DMS 273 treated with DMSO at 0.1 percent for 48 hours (cell line): ENCODE data around the gene MUC5AC.

Experiments
- DNase-seq: peaks from one replicate; lab custom pipeline; 2025; lab: John Stamatoyannopoulos, UW

The MUC5AC gene

DNA sequence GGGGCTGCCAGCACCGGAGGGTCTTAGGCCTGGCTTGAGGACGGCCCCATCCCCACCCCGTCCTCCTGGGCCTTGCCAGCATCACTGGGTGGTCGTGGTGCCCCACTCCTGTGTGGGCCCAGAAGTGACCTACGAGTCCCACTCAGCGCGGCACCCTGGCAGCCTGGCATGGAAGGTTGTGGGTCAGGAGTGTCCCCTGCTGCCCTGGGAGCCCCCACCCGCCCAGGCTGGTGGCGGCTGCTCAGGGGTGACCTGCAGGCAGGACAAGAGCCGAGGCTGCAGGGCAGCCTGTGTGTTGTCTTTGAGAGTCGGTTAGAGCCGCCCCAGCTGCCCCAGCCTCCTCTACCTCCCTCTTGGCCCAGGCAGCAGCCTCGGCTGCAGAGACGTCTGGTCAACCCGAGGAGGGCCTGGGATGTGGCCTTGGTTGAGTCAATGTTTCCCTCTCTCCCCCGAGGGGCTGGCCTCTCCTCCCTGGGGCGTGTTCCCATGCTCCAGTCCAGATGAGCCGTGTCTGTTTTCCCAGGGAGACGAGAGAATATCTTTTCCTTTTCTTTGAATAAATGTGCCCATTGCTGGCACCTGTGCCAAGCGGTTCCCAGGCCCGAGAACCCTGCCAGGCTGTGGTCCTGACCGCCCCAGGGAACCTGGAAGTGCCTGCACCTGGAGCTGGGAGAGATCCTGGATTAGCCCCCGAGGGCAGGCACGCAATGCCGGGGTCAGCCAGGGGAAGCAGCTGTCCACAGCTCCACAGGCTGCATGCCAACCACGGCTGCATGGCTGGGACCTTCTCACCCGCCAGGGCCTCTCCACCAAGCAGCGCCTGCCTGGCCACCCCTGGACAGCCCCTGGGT, 35.7 kb upstream of the MUC5AC start:
- DNase-seq: no peak

DNA sequence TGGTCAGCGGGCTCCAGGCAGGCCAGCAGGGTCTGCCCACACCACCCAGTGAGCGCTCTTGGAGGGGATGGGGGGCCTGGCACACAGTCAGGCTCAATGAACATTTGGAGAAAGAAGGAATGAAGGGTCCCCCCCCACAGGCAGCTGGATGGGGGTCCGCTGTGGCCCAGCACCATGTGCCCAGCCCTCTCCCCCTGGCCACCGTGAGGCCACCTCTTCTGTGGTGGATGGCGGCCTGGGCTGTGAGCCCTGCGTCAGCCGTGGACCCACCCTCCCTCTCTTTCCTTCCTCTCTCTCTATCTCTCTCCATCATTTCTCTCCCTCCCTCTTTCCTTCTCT, 35.1 kb upstream of the MUC5AC start:
- no peak for DNase-seq

DNA sequence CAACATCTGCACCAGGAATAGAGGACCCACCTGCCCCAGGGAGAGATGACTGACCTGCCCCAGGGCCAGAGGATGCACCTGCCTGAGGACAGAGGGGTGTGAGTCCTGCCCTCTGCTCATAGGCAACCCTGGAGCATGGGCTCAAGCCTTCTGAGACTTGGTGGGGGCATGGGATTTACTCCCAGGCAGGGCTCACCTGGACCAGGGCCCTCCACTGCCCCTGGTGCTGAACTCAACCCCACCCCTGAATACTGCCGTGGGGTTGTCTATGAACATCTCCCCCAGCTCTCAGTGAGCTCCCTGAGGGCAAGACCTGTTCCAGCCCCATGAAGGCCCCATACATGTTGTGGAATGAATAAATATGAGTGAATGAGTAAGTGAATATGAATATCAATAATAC, 33.8 kb upstream of the MUC5AC start:
- DNase-seq: no peak

DNA sequence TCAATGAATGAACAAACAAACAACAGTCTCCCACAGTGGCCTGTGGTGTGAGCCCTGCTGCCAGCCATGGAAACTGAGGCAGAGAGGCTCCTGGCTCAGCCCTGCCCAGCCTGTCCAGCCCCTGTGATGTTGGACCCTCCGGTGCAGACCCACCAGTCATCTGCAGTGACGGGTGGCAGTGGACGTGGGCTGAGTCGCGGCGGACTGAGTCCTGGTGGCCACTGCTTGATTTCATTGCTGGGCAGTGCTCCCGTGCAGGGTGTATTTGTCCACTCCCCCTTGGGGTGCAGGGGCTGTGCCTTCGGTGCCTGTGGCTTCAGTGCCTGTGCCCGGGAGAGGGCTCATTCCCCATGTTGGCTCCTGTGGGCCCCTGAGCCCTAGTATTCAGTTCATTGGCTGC, 31.9 kb upstream of the MUC5AC start:
- no peak for DNase-seq

GRCh38 chr11:1126491-1126926, 31.2 kb upstream of the MUC5AC start:
- no peak for DNase-seq

GRCh38 chr11:1126935-1127663, 30.7 kb upstream of the MUC5AC start:
- DNase-seq: no peak

- no peak for DNase-seq
Observed at GRCh38 chr11:1127664-1128162, 30.0 kb upstream of the MUC5AC start.

DNA sequence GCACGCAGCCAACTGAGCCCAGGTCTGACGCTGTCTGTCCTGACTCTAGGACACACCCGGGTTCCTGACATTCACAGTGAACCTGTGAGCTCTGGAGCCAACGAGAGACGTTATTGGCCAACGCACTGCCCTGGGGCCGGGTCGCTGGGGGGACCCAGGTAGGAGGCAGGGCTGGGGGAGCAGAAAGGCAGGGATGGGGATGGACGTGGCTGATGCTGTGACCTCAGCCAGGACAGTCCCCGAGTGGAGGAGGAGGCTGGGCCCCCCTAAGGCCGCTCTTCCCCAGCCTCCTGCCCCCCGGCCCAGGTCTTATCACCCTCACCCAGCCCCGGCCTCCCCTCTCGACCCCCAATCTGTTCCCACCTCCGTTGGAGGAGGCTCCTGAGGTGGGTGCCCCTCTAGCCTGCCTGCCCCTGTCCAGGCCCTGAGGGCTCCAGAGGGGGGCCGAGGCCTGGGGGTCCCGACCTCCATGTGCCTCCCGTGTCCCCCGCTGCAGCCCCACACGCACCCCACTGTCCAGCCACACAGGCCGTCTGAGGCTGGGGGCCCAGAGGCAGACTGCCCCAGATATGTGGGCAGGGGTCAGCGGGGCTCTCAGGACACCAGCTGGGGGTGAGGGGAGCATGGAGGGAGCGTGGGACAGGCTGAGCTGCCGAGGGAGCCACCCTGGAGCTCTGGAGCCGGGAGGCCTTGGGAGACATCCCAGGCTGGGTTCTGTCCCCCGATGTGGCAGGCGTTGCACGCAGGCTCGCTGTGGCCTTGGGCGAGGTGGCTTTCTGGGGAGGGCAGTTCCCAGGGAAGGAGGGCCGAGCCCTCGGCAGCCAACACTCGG, 29.2 kb upstream of the MUC5AC start:
- DNase-seq: no peak

DNA sequence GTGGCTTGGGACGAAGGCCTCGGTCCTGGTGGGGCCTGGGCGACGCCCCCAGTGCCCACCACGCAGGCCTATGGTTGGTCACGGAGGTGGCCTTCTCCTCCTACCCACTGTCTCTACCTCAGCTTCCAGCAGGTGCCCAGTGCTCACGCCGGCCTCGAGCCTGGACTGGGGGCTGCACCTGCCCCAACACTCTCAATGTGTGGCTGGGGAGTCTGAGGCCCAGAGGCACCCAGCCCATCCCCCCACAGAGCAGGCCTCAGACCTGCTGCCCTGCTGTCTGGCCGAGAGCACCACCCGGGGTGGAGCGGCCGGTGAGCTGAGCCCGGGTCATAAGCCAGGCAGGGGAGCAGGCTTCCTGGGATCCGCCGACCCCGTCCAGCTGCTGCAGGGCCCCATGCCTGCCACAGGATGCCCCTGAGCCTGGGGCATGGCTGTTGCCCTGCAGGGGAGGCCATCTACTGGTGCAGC, 28.6 kb upstream of the MUC5AC start:
- no peak for DNase-seq

- DNase-seq: no peak
Observed at GRCh38 chr11:1129611-1130160, 28.1 kb upstream of the MUC5AC start.

DNA sequence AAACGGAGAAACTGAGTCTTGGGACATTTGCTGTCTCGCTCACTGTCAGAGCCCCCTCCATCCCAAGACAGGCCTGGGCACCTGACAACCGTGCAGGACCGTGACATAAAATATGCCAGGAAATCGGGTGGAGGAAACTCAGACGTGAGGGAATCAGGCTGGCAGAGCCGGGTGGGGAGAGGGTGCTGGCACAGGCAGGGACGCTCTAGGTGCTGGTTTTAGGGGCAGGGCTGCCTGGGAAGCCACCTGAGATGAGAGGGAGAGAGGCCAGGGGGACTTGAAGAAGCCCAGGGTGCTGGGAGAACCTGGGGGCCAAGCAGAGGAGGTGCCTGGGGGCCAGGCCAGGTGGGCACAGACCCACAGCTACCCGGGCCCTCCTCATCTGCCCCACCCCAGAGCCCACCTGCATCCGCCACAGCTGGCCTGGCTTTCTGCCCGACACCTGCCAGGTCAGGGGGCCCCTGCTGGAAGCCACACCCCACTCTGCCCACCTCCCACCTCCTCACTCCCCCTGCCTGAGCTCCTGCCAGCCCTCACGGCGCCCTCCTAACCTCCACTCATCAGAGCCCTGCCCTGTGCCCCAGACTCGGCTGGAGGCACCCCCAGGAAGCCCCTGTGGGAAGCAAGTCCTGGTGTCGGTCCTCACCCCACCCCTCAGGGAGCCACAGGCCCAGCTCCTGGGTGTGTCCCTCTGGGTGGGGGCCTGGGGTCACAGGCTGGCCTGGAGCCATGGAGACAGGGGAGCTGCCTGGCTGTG, 27.3 kb upstream of the MUC5AC start:
- DNase-seq: no peak

DNA sequence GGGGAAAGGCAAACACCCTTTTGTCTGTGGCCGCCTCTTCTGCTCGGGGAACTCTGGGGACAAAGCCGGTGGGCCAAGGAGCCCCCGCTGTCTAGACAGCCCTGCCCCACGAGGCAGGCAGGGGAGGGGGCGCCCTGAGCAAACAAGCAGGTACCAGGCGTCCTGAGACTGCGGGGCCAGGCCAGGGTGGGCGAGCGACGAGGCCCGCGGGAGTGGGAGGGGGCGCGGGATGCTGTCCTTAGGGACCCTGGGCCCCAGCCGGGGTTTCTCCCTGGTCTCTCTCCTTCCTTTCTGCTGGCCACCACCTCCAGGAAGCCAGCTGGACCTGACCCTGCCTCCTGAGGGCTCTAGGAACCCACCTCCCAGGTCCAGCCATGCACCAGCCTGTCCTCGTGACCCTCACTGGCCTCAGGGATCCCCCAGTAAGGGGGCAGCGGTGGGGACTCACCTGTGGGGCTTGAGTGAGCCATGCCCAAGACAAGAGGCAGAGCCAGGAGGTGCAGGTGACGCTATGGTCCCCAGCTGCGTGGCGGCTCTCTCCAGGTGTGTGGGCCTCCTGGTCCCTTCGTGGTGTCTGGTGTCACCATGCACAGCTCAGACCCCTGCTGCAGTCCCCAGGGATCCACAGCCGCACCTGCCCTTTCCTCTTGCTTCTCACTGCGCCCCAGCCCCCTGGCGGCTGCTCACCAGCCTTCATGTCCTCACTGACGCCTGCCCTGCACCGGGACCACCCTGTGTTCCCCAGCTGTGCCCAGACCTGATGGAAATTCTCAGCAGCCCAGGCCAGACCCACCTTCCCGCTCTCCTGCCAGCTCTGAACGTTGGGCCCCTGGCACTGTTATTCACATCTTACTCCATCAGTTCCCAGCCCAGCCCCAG, 26.5 kb upstream of the MUC5AC start:
- DNase-seq: no peak

- DNase-seq: no peak
Observed at GRCh38 chr11:1134848-1135445, 22.8 kb upstream of the MUC5AC start.

DNA sequence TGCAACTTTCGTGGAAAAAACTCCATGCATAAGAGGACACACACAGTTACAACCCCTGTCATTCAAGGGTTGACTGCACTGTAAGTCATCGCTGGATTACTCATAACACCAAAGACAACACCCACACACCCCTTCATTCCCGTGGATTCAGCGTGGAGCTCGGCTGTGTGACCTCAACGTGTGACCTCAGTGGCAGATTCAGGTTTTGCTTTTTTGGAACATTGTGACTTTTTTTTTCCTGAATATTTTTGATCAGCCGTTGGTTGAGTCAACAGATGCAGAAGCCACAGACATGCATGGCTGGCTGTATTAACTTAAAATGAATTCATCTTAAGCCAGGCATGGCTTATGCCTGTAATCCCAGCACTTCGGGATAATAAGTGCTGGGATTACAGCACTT, 19.7 kb upstream of the MUC5AC start:
- DNase-seq: no peak

- DNase-seq: no peak
Observed at GRCh38 chr11:1139441-1140083, 18.2 kb upstream of the MUC5AC start.

- DNase-seq: no peak
Observed at GRCh38 chr11:1140642-1141490, 16.9 kb upstream of the MUC5AC start.

DNA sequence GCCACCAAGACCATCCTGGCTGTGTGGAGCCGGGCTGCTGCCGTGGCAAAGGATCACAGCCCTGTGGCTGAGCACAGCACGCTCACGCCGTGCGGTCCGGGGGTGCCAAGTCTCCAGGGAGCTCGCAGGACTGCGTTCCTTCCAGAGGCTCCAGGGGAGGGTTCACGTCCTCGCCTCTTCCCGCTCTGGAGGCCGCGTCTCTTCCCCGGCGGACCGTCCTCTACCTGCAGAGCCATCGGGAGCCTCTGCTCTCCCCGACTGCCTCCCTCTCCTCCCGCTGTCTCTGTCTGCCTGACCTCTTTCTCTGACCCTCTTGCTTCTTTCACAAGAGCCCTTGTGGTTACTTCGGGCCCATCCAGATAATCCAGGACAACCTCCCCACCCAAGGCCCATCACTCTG, 11.4 kb upstream of the MUC5AC start:
- DNase-seq: no peak

- no peak for DNase-seq
Observed at GRCh38 chr11:1147792-1148191, 10.0 kb upstream of the MUC5AC start.
